GM10266 (cell line): ENCODE results near the gene ASIP.
"Not testable (repeated sequence)": the region's sequence is repeated elsewhere in the genome, so short reads cannot be mapped to it uniquely, and the experiment has no call there.

Experiments
- DNase-seq: peaks from one replicate; pipeline ENCODE4 v3.0.0; 2012; ENCODE audit errors: extremely low spot score
- TF ChIP-seq, protein P1 (sequence below): IDR thresholded peaks from 2 replicates; pipeline ENCODE4 v1.5.1; 2012; ENCODE audit warnings: mild to moderate bottlenecking, low read depth; ENCODE audit not compliant: control insufficient read depth, insufficient read depth; ENCODE audit errors: missing control alignments

Gene ASIP

GRCh38 chr20:34243377-34243776 is 2.2 kb downstream of the ASIP start:
- no peak for DNase-seq
- TF ChIP-seq, protein P1, sequence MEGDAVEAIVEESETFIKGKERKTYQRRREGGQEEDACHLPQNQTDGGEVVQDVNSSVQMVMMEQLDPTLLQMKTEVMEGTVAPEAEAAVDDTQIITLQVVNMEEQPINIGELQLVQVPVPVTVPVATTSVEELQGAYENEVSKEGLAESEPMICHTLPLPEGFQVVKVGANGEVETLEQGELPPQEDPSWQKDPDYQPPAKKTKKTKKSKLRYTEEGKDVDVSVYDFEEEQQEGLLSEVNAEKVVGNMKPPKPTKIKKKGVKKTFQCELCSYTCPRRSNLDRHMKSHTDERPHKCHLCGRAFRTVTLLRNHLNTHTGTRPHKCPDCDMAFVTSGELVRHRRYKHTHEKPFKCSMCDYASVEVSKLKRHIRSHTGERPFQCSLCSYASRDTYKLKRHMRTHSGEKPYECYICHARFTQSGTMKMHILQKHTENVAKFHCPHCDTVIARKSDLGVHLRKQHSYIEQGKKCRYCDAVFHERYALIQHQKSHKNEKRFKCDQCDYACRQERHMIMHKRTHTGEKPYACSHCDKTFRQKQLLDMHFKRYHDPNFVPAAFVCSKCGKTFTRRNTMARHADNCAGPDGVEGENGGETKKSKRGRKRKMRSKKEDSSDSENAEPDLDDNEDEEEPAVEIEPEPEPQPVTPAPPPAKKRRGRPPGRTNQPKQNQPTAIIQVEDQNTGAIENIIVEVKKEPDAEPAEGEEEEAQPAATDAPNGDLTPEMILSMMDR = no peak

GRCh38 chr20:34246126-34246626 is 5.0 kb downstream of the ASIP start:
- TF ChIP-seq, protein P1 = no peak
- DNase-seq = no peak

DNA sequence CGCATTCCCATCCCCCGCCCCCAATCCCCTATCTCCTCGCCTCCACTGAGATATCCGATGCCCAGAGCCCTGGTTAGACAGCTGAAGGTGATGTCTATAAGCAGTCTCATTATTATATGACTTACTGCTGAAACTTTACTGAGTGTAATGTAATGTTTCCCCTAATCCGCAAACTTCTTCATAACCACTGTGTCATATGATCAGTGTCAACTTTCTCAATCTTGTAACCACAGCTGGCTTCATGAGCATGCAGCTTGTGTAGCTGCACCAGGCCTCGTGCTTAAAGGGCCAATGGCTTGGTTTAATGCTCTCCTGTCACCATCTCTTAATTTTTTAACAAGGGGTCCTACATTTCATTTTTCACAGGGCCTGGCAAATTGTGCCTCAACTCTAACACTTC is 8.1 kb downstream of the ASIP start:
- peak; percentile 66 for DNase-seq
- TF ChIP-seq, protein P1 = no peak

- TF ChIP-seq, protein P1 = no peak
- DNase-seq = no peak
These were observed 8.8 kb downstream of the ASIP start for GRCh38 chr20:34250005-34250404.

DNA sequence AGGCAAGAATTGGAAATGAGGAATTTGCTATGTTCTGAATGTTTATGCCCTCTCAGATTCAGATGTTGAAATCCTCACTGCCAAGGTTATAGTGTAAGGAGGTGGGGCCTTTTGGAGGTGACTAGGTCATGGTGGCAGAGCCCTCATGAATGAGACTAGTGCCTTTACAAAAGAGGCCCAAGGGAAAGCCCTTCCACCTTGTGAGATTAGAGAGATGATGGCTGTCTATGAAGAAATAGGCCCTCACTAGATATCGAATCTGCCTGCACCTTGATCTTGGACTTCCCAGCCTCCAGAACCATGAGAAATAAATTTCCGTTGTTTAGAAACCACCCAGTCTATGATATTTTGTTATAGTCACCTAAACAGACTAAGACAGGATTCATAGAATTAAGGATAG is 10.4 kb downstream of the ASIP start:
- DNase-seq = no peak
- TF ChIP-seq, protein P1 = no peak

DNA sequence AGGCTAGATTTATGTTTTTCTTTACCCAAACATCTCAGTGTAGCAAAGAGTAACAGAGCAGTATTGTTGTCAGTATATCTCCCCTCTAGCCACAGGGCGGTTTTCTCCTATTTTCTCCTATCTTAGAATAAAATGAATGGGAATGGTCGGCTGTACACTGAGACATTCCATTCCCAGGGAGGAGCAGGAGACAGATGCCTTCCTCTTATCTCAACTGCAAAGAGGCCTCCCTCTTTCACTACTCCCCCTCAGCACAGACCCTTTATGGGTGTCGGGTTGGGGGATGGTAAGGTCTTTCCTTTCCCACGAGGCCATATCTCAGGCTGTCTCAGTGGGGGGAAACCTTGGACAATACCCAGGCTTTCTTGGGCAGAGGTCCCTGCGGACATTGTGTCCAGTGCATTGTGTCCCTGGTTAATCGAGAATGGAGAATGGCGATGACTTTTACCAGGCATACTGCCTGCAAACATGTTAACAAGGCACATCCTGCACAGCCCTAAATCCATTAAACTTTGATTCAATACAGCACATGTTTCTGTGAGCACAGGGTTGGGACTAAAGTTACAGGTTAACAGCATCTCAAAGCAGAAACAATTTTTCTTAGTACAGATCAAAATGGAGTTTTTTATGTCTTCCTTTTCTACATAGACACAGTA is 11.3 kb downstream of the ASIP start:
- DNase-seq = not testable (repeated sequence)

- DNase-seq = no peak
- TF ChIP-seq, protein P1 = no peak
These were observed 13.8 kb downstream of the ASIP start for GRCh38 chr20:34254979-34255378.
